GM21528 (cell line): ENCODE measurements around the gene STX12.
"Not testable (repeated sequence)": the region's sequence is repeated elsewhere in the genome, so short reads cannot be mapped to it uniquely, and the experiment has no call there.

ENCODE experiments used
- ATAC-seq: cut with Tn5 transposase; IDR thresholded peaks from one replicate; pipeline ENCODE4 v1.9.1; 2021; ENCODE audit warnings: mild to moderate bottlenecking, moderate library complexity; ENCODE audit not compliant: unreplicated experiment, low FRiP score

STX12 gene

GRCh38 chr1:27864264-27864895 is 91.4 kb downstream of the STX12 start:
- no peak for ATAC-seq

- no peak for ATAC-seq
Measured at GRCh38 chr1:27865821-27866220, 92.8 kb downstream of the STX12 start.

GRCh38 chr1:27868556-27868931 is 95.5 kb downstream of the STX12 start:
- ATAC-seq: no peak

- no peak for ATAC-seq
Measured at GRCh38 chr1:27868932-27869718, 96.1 kb downstream of the STX12 start.

- no peak for ATAC-seq
Measured at GRCh38 chr1:27869719-27870085, 96.7 kb downstream of the STX12 start.

- not testable (repeated sequence) for ATAC-seq
Measured at GRCh38 chr1:27871076-27871475, 98.1 kb downstream of the STX12 start.

- no peak for ATAC-seq
Measured at GRCh38 chr1:27872059-27872801, 99.2 kb downstream of the STX12 start, which contains the start of gene THEMIS2. TSS of gene THEMIS2 (plus strand) at chr1:27872544. CDS start at chr1:27872572, 28 bp downstream.

- ATAC-seq: no peak
Measured at GRCh38 chr1:27872802-27873551, 100.0 kb downstream of the STX12 start.

GRCh38 chr1:27873671-27874384 is 100.8 kb downstream of the STX12 start:
- no peak for ATAC-seq
